GM19238 (cell line): Measurements from ENCODE around the gene UNC5A.

Experiments
- DNase-seq: peaks from one replicate; pipeline ENCODE4 v3.0.0; 2011; ENCODE audit warnings: low spot score; ENCODE audit not compliant: insufficient read length

The UNC5A gene

DNA sequence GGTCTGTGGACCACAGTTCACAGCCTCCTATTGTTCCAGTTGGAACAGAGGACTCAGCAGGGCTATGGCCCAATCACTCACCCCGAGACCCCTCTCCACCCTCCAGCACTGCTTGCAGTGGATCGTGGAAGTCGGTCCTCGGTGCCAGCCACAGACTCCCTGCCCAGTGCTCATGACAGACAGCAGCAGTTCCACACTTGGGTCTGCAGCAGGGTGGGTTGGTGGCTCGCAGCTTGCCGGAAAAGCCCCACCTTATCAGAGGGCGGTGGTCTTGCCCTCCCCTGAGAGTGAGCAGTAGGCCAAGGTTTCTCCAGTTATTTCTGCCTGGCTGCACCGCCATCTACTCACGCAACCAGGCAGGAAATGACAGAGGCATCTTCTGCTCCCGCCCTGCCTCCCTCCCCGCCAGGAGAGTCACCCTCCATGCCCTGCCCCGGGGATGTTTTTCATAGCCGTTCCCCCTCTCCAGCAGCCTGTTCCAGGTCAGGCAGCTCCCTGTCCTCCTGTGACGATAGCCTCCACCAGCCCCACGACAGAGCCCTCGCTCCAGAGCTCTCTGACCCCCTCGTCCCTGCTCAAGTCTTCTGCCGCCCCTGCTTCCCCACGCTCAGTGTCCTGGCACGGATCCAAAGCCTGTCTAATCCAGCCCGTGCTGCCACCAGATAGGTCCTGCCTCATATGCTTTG lies 34.5 kb downstream of the UNC5A start:
- no peak for DNase-seq

DNA sequence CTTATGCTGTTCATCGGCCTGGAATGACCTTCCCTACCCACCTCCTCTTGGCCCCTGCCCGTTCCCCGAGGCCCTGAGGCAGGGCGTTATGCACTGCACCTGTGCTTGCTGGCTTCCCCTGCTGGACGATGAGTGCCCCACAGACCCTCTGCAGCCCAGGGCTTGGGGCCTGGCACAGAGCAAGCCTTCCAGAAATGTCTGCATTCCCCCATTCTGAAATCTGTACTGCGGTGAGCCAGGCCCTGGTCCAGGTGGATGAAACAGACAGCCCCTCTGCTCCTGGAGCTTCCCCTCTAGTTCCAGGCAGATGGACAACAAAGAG lies 35.0 kb downstream of the UNC5A start:
- no peak for DNase-seq

DNA sequence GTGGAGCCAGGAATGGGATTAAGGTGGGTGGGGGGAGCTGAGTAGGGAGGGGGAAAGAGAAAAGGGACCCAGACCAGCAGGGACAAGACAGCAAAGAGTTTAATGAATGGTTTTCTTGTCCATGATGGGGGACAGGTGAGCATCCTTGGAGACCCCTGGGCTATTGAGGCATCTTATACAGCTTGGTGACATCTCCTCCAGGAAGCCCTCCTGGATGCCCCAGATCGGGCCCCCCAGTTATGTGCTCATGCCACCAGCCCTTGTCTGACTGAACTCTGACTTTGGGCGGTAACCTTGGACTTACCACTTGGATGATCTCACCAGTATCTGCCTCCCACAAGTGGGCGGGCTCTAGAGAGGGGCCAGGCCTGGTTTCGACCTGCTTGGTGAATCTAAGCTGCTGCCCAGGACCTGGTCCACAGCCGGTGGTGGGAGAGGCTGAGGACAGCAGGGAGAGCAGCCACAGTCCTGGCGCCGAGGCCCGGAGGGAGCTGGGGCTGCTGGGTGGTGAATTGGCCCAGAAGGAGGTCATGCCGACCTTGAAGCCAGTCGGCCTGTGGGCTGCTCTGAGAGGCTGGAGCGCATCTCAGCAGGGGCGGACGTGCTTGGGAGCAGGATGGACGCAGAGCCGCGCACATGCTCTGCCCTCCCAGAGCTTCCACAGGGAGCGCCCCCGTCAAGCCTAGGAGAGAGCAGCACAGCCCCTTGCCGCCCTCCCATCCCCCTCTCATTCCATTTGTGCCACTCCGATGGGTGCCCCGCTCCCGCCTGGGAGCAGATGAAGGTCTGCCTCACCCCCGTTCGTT lies 36.2 kb downstream of the UNC5A start:
- DNase-seq: no peak

DNA sequence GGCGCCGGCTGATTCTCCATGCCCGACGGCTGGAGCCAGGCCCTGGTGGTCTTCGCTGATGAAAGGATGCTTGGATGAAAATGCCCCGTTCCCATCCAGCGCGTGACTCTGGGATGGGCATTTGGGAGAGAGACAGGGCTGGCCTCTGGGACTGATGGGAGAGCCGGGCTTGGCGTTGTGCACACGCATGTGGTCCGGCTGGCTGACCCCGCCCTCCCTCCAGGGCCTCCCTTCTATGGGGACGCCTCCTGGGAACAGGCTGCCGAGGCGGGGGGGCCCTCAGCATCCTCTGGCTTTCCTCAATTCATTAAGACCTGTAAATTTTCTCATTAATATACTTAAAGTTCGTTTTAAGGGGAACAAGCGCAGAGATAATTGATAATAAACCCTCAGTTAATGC lies 36.8 kb downstream of the UNC5A start:
- no peak for DNase-seq

DNA sequence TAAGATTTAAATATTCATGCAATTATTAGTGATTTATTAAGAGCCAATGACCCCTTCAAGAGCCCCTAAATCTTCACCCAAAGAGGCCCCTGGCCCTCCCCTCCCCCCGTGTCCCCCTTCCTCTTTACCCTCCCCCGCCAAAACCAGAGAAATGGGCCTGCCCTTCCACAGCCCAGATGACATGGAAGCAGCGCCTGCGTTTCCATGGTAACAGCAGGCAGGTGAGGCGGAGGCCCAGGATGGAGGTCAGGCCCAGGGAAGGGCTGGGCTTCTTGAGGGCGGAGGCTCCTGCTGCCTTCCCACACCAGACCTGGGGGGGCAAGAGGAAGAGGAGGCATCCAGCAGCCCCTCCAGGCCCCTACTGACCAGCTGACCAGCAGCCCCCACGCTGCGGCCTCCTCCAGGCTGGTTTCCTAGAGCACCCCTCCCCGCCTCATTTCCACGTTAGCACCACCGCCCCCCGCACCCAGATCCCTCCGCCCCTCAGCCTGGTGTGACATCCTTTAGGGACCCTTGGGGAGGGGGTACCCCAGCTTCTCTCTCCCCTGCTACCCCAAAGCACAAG lies 37.4 kb downstream of the UNC5A start:
- DNase-seq: no peak

DNA sequence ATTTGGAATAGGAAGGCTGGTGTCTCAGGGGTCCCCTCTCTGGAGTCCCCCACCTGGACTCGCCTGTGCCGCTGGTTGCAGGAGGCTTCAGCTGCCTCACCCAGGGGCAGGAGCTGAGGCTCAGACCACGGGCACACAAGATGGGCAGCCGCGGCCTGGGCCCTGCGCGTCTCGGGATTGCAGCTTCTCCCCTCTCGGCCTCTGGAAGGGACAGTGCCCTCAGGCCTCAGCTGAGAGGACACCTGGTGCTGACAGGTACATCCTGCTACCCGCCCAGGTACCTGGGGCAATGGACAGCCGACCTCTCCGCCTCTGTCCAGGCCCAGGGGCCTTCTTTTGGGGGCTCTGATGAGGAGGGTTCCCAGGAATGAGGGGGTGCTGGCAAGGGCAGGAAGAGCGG lies 38.3 kb downstream of the UNC5A start:
- no peak for DNase-seq

DNA sequence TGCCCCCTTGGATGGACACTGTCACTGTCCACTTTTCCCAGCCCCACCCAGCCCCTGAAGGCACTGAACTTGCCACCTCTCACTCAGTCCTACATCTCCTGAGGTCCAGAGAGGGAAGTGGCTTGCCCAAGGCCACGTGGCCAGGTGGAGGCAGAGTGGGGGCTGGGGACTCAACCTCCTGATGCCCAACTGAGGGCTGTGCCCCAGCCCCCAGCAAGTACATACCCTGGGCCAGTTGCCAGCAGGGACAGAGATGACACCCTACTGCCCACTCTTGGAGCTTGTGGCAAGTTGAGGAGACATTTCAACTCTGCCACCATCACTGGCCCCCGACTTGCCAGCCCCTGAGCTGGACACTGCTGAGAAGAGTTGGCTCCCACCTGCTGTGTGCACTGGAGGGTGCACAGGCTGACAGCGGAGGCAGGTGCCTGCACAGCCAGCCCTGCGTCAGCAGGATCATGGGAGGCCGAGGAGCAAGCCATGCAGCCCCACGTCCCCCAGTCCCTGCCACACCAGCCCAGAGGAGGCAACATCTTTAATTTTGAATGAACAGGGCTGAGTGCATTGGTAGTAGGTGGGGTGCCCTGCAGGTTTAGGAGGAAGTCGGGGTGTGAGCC lies 39.4 kb downstream of the UNC5A start:
- no peak for DNase-seq

DNA sequence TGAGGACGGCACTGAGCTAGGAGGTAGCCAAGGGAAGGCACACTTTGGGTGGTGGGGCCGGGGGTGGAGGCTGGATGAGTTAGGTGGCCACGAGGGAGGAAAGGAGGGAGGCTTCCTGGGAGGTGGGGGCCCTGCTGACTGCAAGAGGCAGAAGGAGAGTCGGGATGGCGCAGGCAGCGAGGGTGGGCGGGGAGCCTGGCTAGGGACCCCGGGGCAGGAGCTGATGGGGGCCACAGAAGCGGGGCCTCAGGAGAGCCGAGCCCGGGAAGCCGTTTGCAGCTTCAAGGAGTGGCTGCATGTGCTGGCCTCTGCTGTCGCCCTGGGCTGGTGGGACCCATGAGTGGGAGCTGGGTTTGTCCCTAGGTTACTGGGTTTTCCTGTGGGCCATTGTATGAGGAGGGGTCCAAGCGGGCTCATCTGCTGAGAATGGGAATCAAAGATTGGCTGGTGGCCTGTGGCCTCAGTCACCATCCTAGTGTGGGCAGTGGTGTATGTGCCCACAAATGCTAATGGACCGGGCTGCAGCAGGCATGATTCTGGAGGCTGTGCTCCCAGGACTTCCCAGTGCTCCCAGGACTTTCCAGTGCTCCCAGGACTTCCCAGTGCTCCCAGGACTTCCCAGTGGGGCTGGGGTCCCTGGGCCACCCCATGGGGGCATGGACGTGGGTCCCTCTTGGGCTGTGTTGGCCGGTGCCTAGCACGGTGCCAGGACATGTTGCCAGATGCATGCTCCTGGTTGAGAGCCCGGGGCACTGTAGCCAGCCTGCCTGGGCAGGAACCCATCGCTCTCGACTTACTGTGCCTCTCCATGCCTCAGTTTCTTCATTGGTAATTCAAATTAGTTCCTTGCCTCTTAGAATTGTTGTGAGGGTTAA lies 40.2 kb downstream of the UNC5A start:
- DNase-seq: no peak

DNA sequence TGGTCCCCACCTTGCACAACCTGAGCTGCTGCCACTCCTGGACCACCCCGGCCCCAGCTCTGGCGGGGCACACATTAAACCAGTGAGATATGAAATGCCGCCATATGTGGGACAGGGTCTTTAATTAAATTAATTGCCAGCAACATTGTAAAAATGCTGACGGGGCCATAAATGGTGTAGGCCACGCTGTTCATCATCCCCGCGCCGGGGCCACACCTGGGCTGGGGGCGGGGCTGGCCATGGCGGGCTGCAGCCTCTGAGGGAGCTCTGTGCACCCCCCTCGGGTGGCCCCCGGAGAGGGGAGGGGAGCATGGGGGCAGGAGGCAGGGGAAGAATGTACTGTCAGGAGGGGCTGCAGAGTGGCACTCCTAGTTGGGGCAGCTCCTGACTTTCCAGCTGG lies 41.0 kb downstream of the UNC5A start:
- no peak for DNase-seq

DNA sequence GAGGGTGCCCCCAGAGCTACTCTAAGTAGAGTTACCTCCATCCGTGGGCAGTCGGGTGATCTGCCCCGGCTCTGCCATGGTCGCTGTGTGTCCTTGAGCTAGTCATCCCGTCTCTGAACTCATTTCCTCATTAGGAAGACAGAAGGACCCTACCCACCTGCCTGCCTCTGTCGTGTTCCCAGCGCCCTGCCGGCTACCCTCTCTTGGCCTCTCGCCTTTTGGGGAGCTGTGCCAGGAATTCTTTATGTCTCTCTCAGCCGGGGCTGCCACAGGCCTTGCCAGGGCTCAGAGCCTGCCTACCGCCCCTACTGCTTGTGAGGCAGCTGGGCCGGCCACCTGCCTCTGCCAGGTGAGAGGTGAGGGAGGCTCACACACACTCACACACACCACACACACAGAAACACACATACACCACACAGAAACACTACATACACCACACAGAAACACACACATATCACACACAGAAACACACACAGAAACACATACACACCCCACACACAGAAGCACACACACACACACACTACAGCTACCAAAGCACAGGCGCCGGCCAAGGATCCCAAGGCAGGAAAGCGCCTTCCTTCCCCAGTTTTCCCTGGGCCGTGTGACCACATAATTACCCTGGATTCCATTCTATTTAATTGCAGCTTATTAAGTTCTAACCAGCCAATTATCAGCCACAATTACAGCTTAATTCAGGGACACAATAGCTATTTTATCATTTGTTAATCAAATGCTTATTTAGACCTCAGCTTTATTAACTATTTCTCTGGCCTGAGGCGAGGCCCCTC lies 41.7 kb downstream of the UNC5A start:
- no peak for DNase-seq

DNA sequence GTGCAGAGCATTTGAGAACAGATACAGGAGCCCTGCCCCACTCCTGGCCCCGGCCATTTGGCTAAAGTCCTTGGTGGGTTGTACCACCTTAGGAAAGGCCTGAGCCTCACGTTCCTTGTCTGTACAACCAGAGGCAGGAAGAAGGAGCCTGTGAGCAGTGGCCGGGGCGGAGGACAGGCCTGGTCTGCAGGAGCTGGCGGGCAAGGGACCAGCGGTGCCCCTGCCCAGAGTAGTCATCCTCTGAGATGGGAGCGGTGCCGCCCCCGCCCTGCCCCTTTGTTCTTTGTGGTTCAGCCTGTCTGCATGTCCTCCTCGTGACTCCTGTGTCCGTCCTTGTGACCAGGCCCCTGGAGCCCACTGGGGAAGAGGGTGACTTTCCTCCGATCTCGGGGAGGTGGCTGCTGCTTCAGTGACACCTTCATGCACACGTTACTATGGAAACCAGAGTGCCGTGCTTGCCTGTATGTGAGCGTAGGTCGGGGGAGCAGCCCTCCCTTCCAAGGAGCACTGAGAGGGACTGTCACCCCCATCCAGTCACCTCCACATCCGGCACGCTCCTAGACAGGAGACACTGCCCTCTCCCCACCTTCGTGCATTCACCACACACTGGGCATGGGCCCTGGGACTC lies 42.9 kb downstream of the UNC5A start:
- no peak for DNase-seq

DNA sequence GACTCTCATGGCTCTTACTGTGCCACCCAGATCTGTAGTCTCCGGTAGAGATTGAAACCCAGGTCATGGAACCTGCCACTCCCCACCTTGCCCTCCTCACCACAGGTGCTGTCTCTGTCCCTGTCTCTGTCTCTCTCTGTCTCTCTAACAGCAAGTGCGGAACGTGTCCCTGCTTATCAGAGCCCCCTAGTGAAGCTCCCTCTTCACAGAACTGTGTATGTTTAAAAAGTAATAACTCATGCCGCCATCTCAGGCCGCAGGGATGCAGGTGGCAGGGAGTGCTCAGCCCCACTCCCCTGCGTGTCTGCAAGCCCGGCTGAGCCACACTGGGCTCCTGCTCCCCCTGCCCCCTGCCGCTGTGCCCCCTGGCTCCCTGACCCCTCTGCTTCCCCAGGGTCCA lies 43.8 kb downstream of the UNC5A start:
- no peak for DNase-seq

DNA sequence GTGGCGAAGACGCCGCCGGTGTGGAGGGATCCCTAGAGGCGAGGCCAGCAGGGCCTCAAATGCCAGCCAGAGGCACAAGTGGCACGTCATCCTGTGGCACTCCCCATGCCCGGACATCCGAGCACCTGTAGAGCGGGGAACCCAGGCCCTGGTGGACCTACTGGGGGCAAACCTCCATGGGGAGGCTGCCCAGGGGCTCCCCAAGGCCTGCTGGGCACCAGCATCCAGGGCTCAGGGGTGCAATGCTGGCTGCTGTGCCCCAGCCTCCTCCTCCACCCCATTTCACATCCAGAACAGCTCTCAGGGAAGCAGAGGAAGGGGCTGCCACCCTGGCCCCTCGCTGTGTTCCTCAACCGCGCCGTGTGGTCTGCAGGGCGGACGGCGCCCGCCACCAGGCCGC lies 45.2 kb downstream of the UNC5A start:
- DNase-seq: no peak

DNA sequence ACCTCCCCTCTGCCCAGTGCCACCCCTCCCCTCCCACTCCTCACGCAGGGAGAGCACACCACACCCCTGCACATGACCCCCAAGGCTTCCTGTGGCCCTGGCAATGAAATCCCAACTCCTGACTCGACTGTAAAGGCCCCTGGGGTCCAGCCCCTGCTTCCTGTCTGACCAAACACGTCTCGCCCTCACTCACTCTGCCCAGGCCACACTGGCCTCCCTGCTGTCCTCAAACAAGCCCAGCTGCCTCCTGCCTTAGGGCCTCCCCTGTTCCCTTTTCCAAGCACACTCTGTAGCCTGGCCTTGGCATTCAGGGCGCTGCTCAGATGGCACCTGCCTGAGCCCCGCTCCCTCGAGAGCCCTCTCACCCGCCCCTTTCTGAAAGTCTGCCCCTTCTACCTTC lies 46.4 kb downstream of the UNC5A start:
- DNase-seq: no peak

DNA sequence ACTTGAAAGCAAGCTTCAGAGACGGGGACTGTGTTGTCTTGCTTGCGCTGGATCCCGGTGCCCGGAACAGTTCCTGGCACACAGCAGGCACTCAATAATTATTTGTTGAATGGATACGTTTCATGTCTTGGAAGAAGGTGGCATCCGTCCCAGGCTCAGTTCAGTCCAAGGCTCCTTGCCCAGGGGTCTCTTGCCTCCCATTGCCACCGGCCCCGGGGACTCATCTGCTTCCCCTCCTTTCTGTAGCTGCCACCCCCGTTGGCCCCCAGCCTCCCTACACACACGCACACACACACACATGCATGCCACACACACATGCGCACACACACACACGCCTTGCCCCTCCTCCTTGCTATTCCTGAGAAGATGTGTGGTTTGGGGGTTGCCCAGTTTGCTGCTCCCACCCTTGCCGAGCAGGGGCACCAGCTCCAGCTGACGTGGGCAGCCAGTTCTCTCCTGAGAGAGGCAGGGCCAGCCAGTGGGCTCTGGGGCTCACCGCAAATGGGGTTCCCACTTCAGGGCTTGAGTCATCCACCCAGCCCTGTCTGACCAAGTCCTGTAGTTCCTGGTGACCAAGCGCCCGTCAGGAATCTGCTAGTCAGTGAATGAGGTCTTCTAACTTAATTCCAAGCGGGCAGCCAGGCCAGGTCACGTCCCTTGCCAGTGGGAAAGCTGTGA lies 47.0 kb downstream of the UNC5A start:
- no peak for DNase-seq

DNA sequence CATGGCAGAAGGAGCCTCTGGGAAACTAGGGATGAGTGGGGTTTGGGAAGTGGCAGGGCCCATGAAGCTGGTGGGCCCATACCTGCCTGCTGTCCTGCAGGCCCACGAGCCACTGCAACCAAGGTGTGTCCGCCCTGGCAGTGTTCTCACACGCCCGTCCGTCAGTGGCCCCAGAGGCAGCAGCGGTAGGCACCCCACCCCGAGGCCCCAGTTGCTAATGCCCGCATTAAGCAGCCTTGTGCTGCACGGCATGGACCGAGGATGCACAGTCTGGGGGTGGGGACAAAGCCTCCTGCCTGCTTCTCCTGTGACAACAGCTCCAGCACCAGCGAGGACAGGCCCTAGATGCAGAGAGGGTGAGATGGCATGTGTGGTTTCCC lies 47.5 kb downstream of the UNC5A start:
- DNase-seq: no peak

DNA sequence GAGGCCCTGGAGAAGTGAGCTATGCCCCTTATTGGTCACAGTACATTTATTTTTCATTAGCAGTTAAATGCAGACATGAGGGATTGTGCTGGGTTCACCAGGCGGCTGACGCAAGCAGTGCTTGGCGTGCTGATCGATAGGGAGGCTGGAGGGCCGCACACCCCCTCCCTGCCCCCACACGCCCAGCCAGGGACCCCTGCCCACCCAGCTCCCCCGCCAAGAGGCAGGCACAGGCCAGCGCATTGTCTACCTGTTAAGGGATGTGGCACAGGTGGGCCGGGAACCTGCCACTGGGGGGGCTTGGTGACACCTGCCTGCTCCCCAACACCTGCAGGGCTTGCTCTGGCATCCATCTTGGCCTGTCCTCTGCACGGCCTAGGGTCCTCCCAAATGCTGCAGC lies 49.6 kb downstream of the UNC5A start:
- no peak for DNase-seq

DNA sequence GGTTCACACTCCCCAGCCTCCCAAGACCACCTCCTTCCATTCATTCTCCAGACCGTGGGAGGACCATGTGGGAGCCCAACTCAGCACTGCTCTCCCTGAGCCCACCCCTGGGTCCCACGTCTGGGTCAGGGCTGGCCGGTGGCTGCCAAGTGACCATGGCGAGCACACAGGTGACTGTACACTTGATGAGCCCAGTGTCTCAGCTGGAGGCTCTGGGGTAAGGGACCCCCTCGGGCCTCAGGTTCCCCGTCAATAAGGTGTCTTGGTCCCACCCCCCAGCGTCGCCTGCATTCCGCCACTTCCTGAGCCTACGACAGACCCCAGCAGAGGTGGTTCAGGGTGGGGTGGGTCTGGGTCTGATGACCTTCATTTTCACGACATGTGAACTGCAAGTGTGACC lies 50.0 kb downstream of the UNC5A start:
- no peak for DNase-seq

DNA sequence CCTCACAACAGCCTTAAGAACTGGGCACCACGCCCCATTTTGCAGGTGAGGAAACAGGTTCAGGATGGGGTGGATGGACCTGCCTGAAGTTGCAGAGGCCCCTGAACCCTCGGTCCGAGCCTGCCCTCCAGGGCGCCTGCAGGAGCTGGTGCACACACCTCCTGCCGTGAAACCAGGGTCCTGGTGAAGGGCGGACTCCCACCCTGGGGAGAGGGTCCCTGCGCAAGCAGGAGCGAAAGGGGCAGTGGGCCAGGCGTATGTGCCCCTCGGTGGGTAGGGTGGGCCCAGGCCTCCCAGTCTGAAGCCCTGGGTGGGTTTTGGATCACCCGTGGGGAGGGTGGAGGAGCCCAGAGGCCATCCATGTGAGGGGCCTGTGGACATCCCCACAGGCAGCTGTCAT lies 50.9 kb downstream of the UNC5A start:
- no peak for DNase-seq
